ENCODE measurements around the gene CSTF1. TPM values are rescaled to one million over a fixed set of nuclear protein-coding genes. Genes with fewer than 3 reads are reported as not detected.
"Not testable (repeated sequence)": the region's sequence is repeated elsewhere in the genome, so short reads cannot be mapped to it uniquely, and the experiment has no call there.

CSTF1 gene
- total RNA-seq, 4 donors from 2014 or later = 17.6 to 25.9 (median 22.7) TPM

GRCh38 chr20:56385130-56385529 is 7.3 kb upstream of the CSTF1 start:
- H3K36me3 ChIP-seq = peaks cover 0 to 3% (median 0%) of the 10 kb centered on the region in 3 donors
- peak overlapping the region in 2 of 4 donors; percentile 32 to 51 for H3K27ac ChIP-seq
- 91 to 92% methylated on average over 4 of the region's 4 CpGs for WGBS, 2 donors

GRCh38 chr20:56386219-56386618 is 6.2 kb upstream of the CSTF1 start:
- no peak for TF ChIP-seq CTCF (IDR thresholded peaks at IDR 0.05)
- no peak for TF ChIP-seq EP300 (IDR thresholded peaks at IDR 0.05)
- no peak for TF ChIP-seq POLR2A (IDR thresholded peaks at IDR 0.05)
- no peaks in the 10 kb centered on the region for H3K27me3 ChIP-seq

More at GRCh38 chr20:56385130-56385529, 7.3 kb upstream of the CSTF1 start:
- Histone ChIP-seq H3K27me3 (no peaks in the 10 kb centered on the region), H3K4me3 (no peak overlapping the region), H3K4me1 (peaks cover 0 to 15% (median 7%) of the 10 kb centered on the region in 4 donors), H3K9me3 (no peaks in the 10 kb centered on the region)
- no peak for DNase-seq (ENCODE audit: low spot score in 2 of 2)
- TF ChIP-seq POLR2A (IDR thresholded peaks at IDR 0.05) = no peak
- no peak for TF ChIP-seq EP300 (IDR thresholded peaks at IDR 0.05)
- TF ChIP-seq CTCF (IDR thresholded peaks at IDR 0.05) = no peak

GRCh38 chr20:56388882-56389281 is 3.6 kb upstream of the CSTF1 start:
- H3K27ac ChIP-seq = no peak overlapping the region
- peaks cover 0 to 29% (median 16%) of the 10 kb centered on the region in 4 donors for H3K4me1 ChIP-seq
- H3K9me3 ChIP-seq = no peaks in the 10 kb centered on the region
- no peaks in the 10 kb centered on the region for H3K27me3 ChIP-seq
- no peak for DNase-seq (ENCODE audit: low spot score in 2 of 2)
- TF ChIP-seq POLR2A (IDR thresholded peaks at IDR 0.05) (no peak), EP300 (IDR thresholded peaks at IDR 0.05) (no peak), CTCF (IDR thresholded peaks at IDR 0.05) (no peak)
- WGBS, 2 donors = 88 to 95% methylated on average over 4 of the region's 4 CpGs
- H3K36me3 ChIP-seq = peaks cover 0 to 3% (median 0%) of the 10 kb centered on the region in 3 donors
- H3K4me3 ChIP-seq = no peak overlapping the region

More at GRCh38 chr20:56386219-56386618, 6.2 kb upstream of the CSTF1 start:
- Histone ChIP-seq H3K36me3 (peaks cover 0 to 3% (median 0%) of the 10 kb centered on the region in 3 donors), H3K9me3 (no peaks in the 10 kb centered on the region), H3K4me3 (no peak overlapping the region), H3K27ac (no peak overlapping the region), H3K4me1 (peaks cover 0 to 21% (median 8%) of the 10 kb centered on the region in 4 donors)
- no peak for DNase-seq (ENCODE audit: low spot score in 2 of 2)
- whole genome bisulfite sequencing, 2 donors = 93 to 94% methylated on average over 6 of the region's 6 CpGs

- no peak overlapping the region for H3K4me3 ChIP-seq
- TF ChIP-seq CTCF (IDR thresholded peaks at IDR 0.05) = no peak
- peaks cover 0 to 31% (median 22%) of the 10 kb centered on the region in 4 donors for H3K4me1 ChIP-seq
- peaks cover 0 to 3% (median 0%) of the 10 kb centered on the region in 3 donors for H3K36me3 ChIP-seq
- H3K27me3 ChIP-seq = no peaks in the 10 kb centered on the region
- H3K9me3 ChIP-seq = no peaks in the 10 kb centered on the region
- H3K27ac ChIP-seq = no peak overlapping the region
- DNase-seq (ENCODE audit: low spot score in 2 of 2) = no peak
- WGBS, 2 donors = 95 to 97% methylated on average over 4 of the region's 4 CpGs
These were observed 2.6 kb upstream of the CSTF1 start for GRCh38 chr20:56389807-56390206.

GRCh38 chr20:56390396-56390795 is 2.0 kb upstream of the CSTF1 start:
- peaks cover 0 to 31% (median 20%) of the 10 kb centered on the region in 4 donors for H3K4me1 ChIP-seq
- H3K27ac ChIP-seq; H3K27me3 ChIP-seq; H3K4me3 ChIP-seq; DNase-seq (ENCODE audit: low spot score in 2 of 2); H3K9me3 ChIP-seq; H3K36me3 ChIP-seq: not testable (repeated sequence)
- WGBS, 2 donors = 96 to 97% methylated on average over 9 of the region's 9 CpGs

GRCh38 chr20:56391037-56391436 is 1.4 kb upstream of the CSTF1 start:
- Histone ChIP-seq H3K36me3 (peaks cover 0 to 10% (median 7%) of the 10 kb centered on the region in 3 donors), H3K27ac (no peak overlapping the region), H3K27me3 (no peaks in the 10 kb centered on the region), H3K9me3 (no peaks in the 10 kb centered on the region), H3K4me3 (peak overlapping the region in 1 of 4 donors; percentile 68), H3K4me1 (peaks cover 0 to 31% (median 20%) of the 10 kb centered on the region in 4 donors)
- no peak for DNase-seq (ENCODE audit: low spot score in 2 of 2)
- WGBS, 2 donors = 22 to 27% methylated on average over 10 of the region's 10 CpGs
- TF ChIP-seq EP300 (IDR thresholded peaks at IDR 0.05) = no peak
- TF ChIP-seq POLR2A (IDR thresholded peaks at IDR 0.05) = no peak
- no peak for TF ChIP-seq CTCF (IDR thresholded peaks at IDR 0.05)

All from tibial nerve (tissue), 4 donors.